ENCODE measurements around the gene NFATC4. TPM values are rescaled to one million over a fixed set of nuclear protein-coding genes. Genes with fewer than 3 reads are reported as not detected.

NFATC4 gene
- total and polyA plus RNA-seq, 9 donors, result 25.9 to 288 (median 157) TPM

DNA sequence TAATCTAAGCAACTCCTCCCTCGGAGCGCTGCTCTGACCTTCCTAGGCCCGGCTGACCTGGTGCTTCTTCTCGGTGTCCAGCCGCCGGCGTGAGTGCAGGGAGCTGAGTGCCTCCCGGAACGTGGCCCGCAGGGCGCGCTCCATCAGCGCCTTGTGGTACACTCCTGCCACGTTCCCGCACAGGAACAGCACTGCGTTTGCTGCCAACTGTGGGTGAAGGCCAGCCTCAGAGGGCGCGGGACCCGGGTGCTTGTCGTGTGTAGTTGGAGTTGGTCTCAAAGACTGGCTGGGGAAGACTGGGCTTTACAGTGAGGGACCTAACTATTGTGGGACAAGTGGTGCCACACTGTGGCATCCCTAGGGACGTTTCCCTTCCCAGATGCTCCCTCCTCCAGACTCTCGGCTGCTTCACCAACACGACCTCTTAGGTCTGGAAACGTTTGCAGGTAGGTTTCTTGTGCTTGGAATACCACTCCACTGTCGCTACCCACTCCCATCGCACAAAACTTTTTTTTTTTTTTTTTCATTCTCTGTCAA lies 36.2 kb upstream of the NFATC4 start:
- intact Hi-C loops (cut with DNase I), result loop anchor here (2.0 to 5.0 kb wide), 3 partner anchors 101 to 106 kb away; no protein-coding TSS in a partner anchor
- no peak overlapping the region for H3K4me3 ChIP-seq
- H3K36me3 ChIP-seq, result no peaks in the 10 kb centered on the region
- H3K4me1 ChIP-seq (ENCODE audit: insufficient read depth), result peaks cover 5% of the 10 kb centered on the region
- WGBS, 3 donors, result 54 to 61% (median 59%) methylated on average over 26 of the region's 26 CpGs
- no peak for TF ChIP-seq POLR2A (IDR thresholded peaks at IDR 0.05)
- no peak for TF ChIP-seq EP300 (IDR thresholded peaks at IDR 0.05)
- TF ChIP-seq, protein P1, sequence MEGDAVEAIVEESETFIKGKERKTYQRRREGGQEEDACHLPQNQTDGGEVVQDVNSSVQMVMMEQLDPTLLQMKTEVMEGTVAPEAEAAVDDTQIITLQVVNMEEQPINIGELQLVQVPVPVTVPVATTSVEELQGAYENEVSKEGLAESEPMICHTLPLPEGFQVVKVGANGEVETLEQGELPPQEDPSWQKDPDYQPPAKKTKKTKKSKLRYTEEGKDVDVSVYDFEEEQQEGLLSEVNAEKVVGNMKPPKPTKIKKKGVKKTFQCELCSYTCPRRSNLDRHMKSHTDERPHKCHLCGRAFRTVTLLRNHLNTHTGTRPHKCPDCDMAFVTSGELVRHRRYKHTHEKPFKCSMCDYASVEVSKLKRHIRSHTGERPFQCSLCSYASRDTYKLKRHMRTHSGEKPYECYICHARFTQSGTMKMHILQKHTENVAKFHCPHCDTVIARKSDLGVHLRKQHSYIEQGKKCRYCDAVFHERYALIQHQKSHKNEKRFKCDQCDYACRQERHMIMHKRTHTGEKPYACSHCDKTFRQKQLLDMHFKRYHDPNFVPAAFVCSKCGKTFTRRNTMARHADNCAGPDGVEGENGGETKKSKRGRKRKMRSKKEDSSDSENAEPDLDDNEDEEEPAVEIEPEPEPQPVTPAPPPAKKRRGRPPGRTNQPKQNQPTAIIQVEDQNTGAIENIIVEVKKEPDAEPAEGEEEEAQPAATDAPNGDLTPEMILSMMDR (IDR thresholded peaks at IDR 0.05), result no peak
- H3K27me3 ChIP-seq, result no peaks in the 10 kb centered on the region
- no peak overlapping the region for H3K27ac ChIP-seq
- DNase-seq, result no peak
- no peaks in the 10 kb centered on the region for H3K9me3 ChIP-seq

DNA sequence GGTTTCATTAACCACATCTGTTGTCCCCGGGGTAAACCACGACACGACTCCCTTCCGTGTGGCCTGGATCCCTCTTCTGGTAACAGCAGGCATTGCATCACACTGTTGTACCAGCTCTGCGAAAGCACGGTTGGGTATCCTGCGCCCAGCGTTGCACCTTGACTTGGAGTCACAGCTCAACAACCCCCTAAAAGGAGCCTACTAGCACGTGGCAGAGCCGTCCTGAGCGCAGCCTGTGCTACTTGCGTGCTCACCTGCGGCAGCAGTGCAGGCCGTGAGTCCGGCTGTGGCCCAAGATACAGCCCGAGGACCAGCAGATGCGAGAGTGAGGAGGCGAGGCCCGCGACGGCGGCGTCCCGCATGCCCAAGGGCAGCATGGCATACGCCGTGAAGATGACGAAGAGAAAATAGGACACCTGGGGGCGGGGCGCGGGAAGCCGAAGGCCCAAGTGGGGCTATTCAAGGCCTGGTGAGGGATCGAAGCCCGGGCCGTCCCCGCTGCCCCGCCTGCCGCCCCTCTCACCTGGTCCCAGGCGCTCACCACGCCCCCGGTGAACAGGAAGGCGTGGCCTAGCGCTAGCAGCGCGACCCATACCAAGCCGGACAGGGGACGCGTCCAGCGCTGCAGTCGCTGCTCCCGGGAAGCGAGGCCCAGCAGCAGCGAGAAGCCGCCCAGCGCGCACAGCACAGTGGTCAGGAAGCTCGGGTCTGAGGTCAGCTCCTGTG lies 35.6 kb upstream of the NFATC4 start:
- no peak for TF ChIP-seq EP300 (IDR thresholded peaks at IDR 0.05)
- no peak for TF ChIP-seq POLR2A (IDR thresholded peaks at IDR 0.05)
- TF ChIP-seq, protein P1 (IDR thresholded peaks at IDR 0.05), result peak; percentile 28 to 65 (median 63)
- Histone ChIP-seq H3K4me1 (ENCODE audit: insufficient read depth) (peaks cover 5% of the 10 kb centered on the region), H3K27ac (no peak overlapping the region), H3K9me3 (no peaks in the 10 kb centered on the region), H3K4me3 (peak overlapping the region; percentile 20), H3K27me3 (no peaks in the 10 kb centered on the region), H3K36me3 (no peaks in the 10 kb centered on the region)
- DNase-seq, result peak; percentile 50 to 69 (median 66)
- 23 to 30% (median 27%) methylated on average over 55 to 56 of the region's 56 CpGs for WGBS, 3 donors
- intact Hi-C loops (cut with DNase I), result loop anchor here (2.0 to 5.0 kb wide), 3 partner anchors 100 to 105 kb away; no protein-coding TSS in a partner anchor

DNA sequence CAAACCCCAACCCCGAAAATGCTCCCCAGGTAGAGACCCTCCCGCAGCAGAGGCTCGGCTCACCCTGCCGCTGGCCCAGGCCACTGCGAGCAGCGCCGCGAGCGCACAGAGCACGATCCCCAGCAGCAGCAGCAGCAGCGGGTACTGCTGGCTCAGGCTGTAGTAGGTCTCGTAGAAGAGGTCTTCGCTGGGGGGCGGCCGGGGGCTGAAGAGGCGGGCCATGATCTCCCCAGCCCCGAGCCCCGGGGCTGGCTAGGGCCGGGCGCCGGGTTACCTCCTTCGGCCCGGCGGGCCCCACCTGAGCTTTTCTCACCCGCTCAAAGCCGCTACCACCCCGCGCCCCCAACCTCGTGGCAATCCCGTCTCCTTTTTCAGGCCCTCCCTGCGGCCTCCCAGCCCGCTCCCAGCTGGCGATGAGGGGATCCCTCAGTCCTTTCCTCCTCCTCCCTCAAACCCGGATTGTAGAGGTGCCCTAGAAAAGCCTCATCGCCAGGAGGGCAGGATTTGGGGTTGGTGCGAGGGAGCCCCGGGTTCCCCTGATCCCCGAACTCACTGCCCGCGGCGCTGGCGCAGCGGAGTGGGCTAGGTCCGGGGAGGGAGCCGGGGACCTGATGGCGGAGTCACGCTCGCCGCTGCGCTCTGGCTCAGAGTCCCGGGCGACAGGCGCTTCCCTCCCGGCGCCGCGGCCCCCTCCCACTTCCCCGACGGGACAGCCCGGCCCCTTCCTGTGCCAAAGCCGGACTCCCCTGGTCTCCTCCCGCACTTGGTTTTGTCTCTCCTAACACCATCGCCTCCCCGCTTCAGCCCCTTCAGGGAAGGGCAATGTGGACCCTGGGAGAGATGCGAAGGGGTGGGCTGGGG lies 33.3 kb upstream of the NFATC4 start, which contains the start of gene ADCY4:
Gene ADCY4, minus strand, starts transcription at position 641 of the 861 bp plus-strand sequence. Its CDS starts 419 bp downstream, at position 222.
- Histone ChIP-seq H3K36me3 (no peaks in the 10 kb centered on the region), H3K27ac (peak within 1 kb of the TSS in 1 of 2 donors; percentile 13), H3K9me3 (no peaks in the 10 kb centered on the region), H3K27me3 (no peaks in the 10 kb centered on the region), H3K4me3 (peak within 1 kb of the TSS; percentile 17), H3K4me1 (ENCODE audit: insufficient read depth) (peaks cover 5% of the 10 kb centered on the region)
- intact Hi-C loops (cut with DNase I), result loop anchor here in 3 of 4 donors (5.0 kb wide), 3 partner anchors 98 to 343 kb away; no protein-coding TSS in a partner anchor
- 4 to 8% (median 5%) methylated on average over 58 to 65 of the region's 65 CpGs for WGBS, 3 donors
- TF ChIP-seq, protein P1 (IDR thresholded peaks at IDR 0.05), result no peak
- no peak for TF ChIP-seq POLR2A (IDR thresholded peaks at IDR 0.05)
- TF ChIP-seq EP300 (IDR thresholded peaks at IDR 0.05), result no peak
- DNase-seq, result peak in 1 of 5 donors; percentile 39
